Loucy (cell line): ENCODE measurements around the gene KLF17.

Experiments used
- EZH2phosphoT487 ChIP-seq: fragments of 200-600 bp; IDR thresholded peaks from 2 replicates; pipeline ENCODE4 v1.6.1; 2018; ENCODE audit warnings: antibody characterized with exemption, mild to moderate bottlenecking, moderate library complexity, borderline replicate concordance
- TF ChIP-seq, protein P1 (sequence below): fragments of 200-600 bp; sonication (generic); conservative IDR thresholded peaks from 2 replicates; pipeline ENCODE4 v1.5.1; 2014; ENCODE audit warnings: mild to moderate bottlenecking, antibody characterized with exemption, low read length

DNA sequence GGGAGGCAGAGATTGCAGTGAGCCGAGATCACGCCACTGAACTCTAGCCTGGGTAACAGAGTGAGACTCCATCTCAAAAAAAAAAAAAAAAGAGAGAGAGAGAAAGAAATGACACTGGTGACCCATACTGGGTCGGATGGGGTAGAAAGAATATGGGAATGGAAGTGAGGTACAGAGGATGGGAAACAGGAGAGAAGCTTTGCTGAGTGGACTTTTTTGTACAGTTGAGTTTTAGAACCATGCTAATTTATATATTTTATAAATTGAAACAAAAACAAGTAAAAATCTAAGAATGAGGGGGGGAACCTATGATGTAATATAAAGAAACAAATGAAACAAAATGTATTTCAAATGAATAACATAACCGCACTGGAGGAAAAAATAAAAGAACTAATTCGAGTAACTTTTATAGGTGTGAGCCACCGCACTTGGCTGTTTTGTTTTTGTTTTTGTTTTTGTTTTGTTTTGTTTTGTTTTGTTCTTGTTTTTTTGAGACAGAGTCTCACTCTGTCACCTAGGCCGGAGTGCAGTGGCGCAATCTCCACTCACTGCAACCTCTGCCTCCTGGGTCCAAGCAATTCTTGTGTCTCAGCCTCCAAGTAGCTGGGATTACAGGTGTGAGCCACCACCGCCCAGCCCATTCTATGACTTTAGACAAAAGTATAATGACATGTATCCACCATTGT is 18.3 kb upstream of the KLF17 start:
- TF ChIP-seq, protein P1, sequence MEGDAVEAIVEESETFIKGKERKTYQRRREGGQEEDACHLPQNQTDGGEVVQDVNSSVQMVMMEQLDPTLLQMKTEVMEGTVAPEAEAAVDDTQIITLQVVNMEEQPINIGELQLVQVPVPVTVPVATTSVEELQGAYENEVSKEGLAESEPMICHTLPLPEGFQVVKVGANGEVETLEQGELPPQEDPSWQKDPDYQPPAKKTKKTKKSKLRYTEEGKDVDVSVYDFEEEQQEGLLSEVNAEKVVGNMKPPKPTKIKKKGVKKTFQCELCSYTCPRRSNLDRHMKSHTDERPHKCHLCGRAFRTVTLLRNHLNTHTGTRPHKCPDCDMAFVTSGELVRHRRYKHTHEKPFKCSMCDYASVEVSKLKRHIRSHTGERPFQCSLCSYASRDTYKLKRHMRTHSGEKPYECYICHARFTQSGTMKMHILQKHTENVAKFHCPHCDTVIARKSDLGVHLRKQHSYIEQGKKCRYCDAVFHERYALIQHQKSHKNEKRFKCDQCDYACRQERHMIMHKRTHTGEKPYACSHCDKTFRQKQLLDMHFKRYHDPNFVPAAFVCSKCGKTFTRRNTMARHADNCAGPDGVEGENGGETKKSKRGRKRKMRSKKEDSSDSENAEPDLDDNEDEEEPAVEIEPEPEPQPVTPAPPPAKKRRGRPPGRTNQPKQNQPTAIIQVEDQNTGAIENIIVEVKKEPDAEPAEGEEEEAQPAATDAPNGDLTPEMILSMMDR, result no peak
- no peak for TF ChIP-seq EZH2phosphoT487
